HuH-7.5 (cell line): ENCODE data around the gene ABL2.
"Not testable (repeated sequence)": the region's sequence is repeated elsewhere in the genome, so short reads cannot be mapped to it uniquely, and the experiment has no call there.

Experiments used
- DNase-seq: peaks from one replicate; pipeline ENCODE4 v3.0.0; 2011; ENCODE audit warnings: low spot score

The ABL2 gene

GRCh38 chr1:179217943-179218507, 11.5 kb downstream of the ABL2 start:
- no peak for DNase-seq

GRCh38 chr1:179213317-179213716, 16.2 kb downstream of the ABL2 start:
- DNase-seq, result not testable (repeated sequence)

GRCh38 chr1:179208681-179209477, 20.6 kb downstream of the ABL2 start:
- DNase-seq, result no peak

- DNase-seq, result no peak
Observed at GRCh38 chr1:179206812-179207211, 22.7 kb downstream of the ABL2 start.

GRCh38 chr1:179205284-179205683, 24.2 kb downstream of the ABL2 start:
- no peak for DNase-seq

GRCh38 chr1:179202161-179202560, 27.3 kb downstream of the ABL2 start:
- DNase-seq, result no peak

GRCh38 chr1:179200586-179200985, 28.9 kb downstream of the ABL2 start:
- no peak for DNase-seq

GRCh38 chr1:179197690-179198297, 31.7 kb downstream of the ABL2 start:
- no peak for DNase-seq

GRCh38 chr1:179195857-179196256, 33.6 kb downstream of the ABL2 start:
- not testable (repeated sequence) for DNase-seq

GRCh38 chr1:179195376-179195775, 34.1 kb downstream of the ABL2 start:
- no peak for DNase-seq

- DNase-seq, result no peak
Observed at GRCh38 chr1:179194068-179194537, 35.4 kb downstream of the ABL2 start.

- no peak for DNase-seq
Observed at GRCh38 chr1:179190861-179191260, 38.6 kb downstream of the ABL2 start.

- no peak for DNase-seq
Observed at GRCh38 chr1:179187735-179188471, 41.6 kb downstream of the ABL2 start.

GRCh38 chr1:179187043-179187442, 42.4 kb downstream of the ABL2 start:
- DNase-seq, result no peak

GRCh38 chr1:179184403-179184802, 45.1 kb downstream of the ABL2 start:
- DNase-seq, result no peak

GRCh38 chr1:179183857-179184256, 45.6 kb downstream of the ABL2 start:
- no peak for DNase-seq

GRCh38 chr1:179178950-179179349, 50.5 kb downstream of the ABL2 start:
- no peak for DNase-seq

GRCh38 chr1:179178183-179178582, 51.3 kb downstream of the ABL2 start:
- no peak for DNase-seq

- DNase-seq, result no peak
Observed at GRCh38 chr1:179177615-179178014, 51.9 kb downstream of the ABL2 start.

- DNase-seq, result no peak
Observed at GRCh38 chr1:179177182-179177581, 52.3 kb downstream of the ABL2 start.

- DNase-seq, result no peak
Observed at GRCh38 chr1:179175011-179175841, 54.3 kb downstream of the ABL2 start.

- DNase-seq, result not testable (repeated sequence)
Observed at GRCh38 chr1:179170468-179170770, 59.1 kb downstream of the ABL2 start.
